Activated CD8-positive, alpha-beta memory T cell treated with anti-CD3 and anti-CD28 coated beads, Interleukin-2, amount 50 U/mL, for 24 hours (primary cell): ENCODE measurements around the gene EMD.

ENCODE experiments used
- DNase-seq: peaks from one replicate; pipeline ENCODE4 v3.0.0-alpha.2; 2020; ENCODE audit errors: extremely low read depth

The EMD gene

DNA sequence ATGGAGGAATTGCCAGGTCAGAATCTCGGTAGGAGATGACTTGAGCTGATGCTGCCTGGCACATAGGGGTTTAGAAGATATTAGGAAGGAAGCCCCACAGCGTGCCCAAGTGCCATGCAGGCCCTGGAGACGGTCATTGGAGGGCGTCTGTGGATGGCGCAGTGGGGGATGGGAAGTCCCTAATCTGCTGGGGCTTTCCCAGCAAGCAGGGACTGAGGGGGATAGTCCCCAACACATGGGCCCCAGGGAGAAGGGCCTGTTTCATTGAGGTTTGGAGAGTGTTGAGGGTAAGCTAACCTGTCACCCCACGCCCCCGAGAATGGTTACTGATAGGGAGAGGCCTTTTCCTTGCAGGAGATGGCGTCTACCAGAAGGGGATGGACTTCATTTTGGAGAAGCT, 40.1 kb downstream of the EMD start:
- DNase-seq: no peak

DNA sequence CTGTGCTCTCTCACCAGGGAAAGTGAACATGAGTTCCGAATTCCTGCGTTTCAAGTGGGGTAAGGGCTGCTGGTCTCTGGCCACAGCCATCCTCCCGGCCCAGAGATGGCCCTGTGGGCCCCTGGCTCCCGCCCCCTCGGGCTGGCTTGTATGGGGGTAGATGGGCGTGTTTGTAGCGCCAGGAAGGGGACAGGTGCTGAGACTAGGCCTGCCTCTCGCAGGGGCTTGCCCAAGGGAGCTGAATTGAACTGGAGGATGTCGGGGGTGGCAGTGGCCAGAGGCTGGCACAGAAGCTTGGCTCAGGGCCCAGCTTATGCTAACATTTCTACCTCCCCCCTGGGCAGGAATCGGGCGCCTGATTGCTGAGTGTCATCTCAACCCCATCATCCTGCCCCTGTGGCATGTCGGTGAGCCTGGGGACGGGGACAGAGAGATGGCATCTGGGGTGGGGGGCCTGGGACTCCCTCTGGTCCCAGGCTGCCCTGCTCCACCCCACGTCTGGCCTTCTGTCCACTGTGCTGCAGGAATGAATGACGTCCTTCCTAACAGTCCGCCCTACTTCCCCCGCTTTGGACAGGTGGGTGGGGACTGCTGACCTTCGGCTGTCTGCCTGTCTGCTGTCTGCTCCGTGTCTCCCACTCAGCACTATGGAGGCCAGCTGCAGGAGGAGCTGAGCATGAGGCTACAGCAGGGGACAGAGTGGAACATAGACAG, 40.8 kb downstream of the EMD start:
- DNase-seq: no peak

DNA sequence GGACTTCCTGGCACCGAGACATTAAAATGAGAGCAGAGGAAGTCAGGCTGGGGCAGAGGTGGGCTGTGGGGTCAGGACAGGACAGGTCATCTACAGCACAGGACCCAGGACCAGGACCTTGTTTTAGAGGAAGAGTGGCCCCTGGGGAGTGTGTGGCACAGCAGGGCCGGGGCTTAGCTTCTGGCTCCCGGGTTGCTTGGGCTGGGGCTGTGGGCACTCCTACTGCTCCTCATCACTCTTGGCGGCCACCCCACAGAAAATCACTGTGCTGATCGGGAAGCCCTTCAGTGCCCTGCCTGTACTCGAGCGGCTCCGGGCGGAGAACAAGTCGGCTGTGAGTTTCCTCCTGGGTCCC, 41.3 kb downstream of the EMD start:
- DNase-seq: no peak

DNA sequence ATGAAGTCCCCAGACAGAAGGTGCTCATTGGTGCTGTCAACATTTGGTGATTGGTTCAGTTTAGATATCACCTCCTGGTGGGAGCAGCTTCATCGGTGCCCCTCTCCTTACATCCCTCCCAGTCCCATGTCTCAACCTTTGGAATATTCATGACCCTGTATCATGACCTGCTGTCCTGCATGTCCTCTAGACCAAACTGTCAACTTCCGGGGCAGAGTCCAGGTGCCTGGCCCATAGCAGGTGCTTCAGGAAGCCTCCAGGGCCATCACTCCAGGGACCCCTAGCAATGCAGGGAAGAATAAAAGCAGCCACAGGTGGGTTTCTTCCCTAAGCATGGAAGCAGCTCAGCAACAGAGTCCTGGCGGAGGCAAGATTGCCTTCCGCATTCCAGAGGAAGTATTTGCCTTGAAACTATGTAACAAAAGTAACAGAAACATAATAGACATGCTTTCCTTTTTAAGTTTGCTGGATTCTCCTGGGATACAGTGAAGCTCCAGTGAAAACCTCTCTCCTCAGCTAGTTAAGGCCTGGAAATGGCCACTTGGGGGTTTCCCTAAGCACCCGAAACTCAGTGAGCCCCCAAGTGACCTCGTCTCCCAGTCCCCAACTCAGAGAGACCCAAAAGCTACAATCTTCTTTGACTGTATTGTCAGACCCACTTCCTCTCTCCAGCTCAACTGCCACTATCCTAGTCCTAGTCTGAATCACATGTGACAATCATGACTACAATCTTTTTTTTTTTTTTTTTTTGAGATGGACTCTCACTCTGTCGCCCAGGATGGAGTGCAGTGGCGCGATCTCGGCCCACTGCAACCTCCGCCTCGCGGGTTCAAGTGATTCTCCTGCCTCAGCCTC, 48.0 kb downstream of the EMD start:
- no peak for DNase-seq

DNA sequence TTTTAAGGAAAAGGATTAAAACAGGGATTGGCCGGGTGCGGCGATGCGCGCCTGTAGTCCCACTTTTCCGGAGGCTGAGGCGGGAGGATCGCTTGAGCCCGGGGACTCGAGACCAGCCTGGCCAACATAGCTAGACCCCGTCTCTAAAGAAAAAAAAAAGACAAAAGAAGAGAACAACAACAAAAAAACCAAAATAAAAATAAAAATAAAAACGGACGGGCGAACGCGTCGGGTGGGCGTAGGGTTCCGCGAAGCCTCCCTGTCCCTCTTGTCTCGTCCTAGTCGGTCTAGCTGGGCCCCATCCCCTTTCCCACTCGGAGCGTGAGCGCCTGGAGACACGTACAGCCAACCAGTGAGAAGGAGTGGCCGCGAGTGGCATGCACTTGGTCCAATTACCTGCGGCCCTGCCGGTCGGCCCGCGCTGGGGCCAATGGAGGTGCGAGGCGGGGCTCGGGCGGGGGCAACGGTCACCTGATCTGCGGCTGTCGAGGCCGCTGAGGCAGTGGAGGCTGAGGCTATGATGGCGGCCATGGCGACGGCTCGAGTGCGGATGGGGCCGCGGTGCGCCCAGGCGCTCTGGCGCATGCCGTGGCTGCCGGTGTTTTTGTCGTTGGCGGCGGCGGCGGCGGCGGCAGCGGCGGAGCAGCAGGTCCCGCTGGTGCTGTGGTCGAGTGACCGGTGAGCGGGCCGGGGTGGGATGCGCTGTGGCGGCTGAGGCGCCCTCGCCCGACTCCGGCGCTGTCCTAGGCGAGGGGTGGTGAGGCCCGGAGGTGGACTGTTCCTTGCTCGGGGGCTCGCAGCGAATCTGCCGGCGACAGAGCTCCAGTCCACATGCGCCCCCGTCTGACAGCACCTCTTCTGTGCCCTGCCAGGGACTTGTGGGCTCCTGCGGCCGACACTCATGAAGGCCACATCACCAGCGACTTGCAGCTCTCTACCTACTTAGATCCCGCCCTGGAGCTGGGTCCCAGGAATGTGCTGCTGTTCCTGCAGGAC, 49.4 kb downstream of the EMD start, which contains the start of gene ATP6AP1:
ATP6AP1 (plus strand) TSS at position 502 of the 996 bp plus-strand sequence; CDS start at position 518, 16 bp downstream.
- peak; percentile 49 for DNase-seq

DNA sequence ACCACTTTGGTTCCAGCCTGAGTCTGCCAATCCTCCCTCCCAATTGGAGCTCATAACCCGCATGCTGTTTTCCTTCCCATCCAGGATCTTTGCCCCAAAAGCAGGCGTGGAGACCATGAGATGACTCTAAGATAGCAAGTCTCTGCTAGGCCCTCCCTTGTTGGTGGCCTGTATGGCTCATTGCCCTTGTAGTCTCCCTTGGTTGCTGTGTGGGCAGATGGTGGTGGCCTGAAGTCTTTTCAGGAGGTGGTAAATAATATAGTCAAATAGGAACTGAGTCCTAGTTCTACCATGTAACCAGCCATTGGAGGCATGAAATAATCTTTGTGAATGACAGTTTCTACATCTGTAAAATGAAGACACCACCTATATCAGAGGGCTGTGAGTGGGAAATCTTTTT, 50.6 kb downstream of the EMD start:
- DNase-seq: no peak

DNA sequence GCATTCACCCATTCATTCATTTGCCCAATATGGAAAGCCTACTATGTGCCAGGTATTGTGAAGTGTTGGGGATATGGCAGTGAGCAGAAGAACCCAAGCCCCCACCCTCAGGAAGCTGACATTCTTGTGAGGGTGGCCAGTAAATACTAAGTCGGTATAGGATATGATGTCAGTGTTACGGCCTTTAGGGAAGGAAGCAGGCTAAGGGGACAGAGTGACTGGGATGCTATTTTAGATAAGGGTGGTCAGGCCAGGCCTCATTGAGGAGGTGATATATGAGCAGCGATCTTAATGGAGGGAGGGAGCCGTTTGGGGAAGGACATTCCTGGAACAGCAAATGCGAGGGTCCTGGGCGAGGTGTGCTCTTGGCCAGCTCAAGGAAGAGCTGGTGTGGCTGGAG, 51.4 kb downstream of the EMD start:
- no peak for DNase-seq

DNA sequence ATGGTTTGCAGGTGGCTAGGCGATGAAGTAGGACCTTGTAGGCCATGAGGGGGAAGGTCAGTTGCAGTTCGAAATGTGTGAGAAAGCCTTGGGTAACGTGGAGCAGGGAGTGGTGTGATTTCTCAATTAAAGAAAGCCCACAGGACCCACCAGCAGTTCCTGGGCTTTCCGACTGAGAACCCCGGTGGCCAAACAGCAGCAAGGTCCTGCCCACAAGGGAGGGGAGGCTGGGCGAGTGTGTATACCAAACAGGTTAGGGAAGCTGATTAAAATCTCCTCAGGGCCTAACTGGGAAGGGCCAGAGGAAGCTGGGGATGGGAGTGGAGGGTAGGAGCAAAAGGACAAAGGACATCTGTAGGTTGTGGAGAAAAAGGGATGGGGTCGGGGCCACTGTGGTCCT, 51.8 kb downstream of the EMD start:
- DNase-seq: no peak
